AG08395 (cell line): ENCODE results near the gene COL9A3.

ENCODE experiments used
- DNase-seq: peaks from one replicate; pipeline ENCODE4 v3.0.0; 2012; ENCODE audit warnings: mixed read lengths, low spot score

Gene COL9A3

GRCh38 chr20:62811320-62811719 is 5.5 kb upstream of the COL9A3 start:
- DNase-seq, result no peak

GRCh38 chr20:62811720-62812119 is 5.1 kb upstream of the COL9A3 start:
- no peak for DNase-seq

GRCh38 chr20:62812181-62812906 is 4.5 kb upstream of the COL9A3 start:
- no peak for DNase-seq

GRCh38 chr20:62812907-62813200 is 4.0 kb upstream of the COL9A3 start:
- DNase-seq, result no peak

GRCh38 chr20:62813588-62813987 is 3.3 kb upstream of the COL9A3 start:
- no peak for DNase-seq

GRCh38 chr20:62814060-62814708 is 2.7 kb upstream of the COL9A3 start:
- DNase-seq, result no peak

- no peak for DNase-seq
Measured at GRCh38 chr20:62814709-62815065, 2.2 kb upstream of the COL9A3 start.

GRCh38 chr20:62815066-62815991 is 1.5 kb upstream of the COL9A3 start:
- peak; percentile 49 for DNase-seq

- DNase-seq, result peak; percentile 41
Measured at GRCh38 chr20:62816031-62816883, 593 bp upstream of the COL9A3 start.

GRCh38 chr20:62817975-62818591 is 1.2 kb downstream of the COL9A3 start:
- DNase-seq, result no peak

- DNase-seq, result peak; percentile 26
Measured at GRCh38 chr20:62818592-62819493, 2.0 kb downstream of the COL9A3 start.

GRCh38 chr20:62819494-62820174 is 2.8 kb downstream of the COL9A3 start:
- peak; percentile 51 for DNase-seq

GRCh38 chr20:62820208-62820961 is 3.5 kb downstream of the COL9A3 start:
- no peak for DNase-seq

GRCh38 chr20:62820962-62821725 is 4.3 kb downstream of the COL9A3 start:
- DNase-seq, result no peak

- no peak for DNase-seq
Measured at GRCh38 chr20:62821726-62822210, 4.9 kb downstream of the COL9A3 start.

GRCh38 chr20:62822239-62822787 is 5.5 kb downstream of the COL9A3 start:
- no peak for DNase-seq

GRCh38 chr20:62822788-62823651 is 6.2 kb downstream of the COL9A3 start:
- DNase-seq, result no peak
